Measurements from ENCODE around the gene IL10.

IL10 gene

DNA sequence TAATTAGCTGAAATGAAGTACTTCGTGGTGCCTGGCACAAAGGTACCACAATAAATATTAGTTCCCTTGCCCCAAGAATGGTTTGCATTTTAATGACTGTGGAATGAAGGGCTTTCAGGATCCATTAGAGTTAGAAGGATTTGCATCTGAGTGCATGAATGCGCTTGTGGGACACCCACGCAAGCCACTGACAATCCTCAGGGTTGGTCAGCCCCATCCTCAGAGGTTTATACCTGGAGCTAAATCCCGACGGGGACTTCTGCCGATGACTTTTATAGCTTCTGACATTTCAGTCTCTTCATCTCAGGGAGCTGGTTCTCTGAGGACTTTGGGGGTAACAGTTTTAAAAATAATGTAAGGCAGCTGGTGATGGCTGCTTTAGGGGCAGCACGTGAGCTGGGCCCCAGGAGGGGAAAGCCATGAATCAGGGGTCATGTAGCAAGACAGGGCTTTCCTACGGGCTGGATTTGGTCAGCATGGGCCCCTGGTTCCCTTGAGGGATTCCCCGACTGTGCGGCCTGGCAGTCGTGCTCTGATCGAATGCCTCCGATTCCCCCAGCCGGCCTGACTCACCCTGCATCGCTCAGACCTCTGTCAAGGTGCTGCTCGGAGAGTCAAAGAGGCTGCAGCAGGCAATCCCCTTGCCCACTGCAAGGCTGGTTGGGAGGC, 20.8 kb upstream of the IL10 start:
- H3K4me3 ChIP-seq (ENCODE audit: low read depth, low read length) = no peak overlapping the region
- no peaks in the 10 kb centered on the region for H3K4me1 ChIP-seq (ENCODE audit: control insufficient read depth, insufficient read depth, low read length)
- H3K9me3 ChIP-seq (ENCODE audit: control insufficient read depth, insufficient read depth, low read depth, low read length) = no peaks in the 10 kb centered on the region
- CTCF ChIA-PET = interaction anchor here (0.6 kb wide), 1 partner anchor 705 kb away, joined by 4 read pairs; no protein-coding TSS in a partner anchor
- TF ChIP-seq ZNF707 (tag by site-specific recombination; IDR thresholded peaks at IDR 0.05) (no peak), SETDB1 (IDR thresholded peaks at IDR 0.05; ENCODE audit: insufficient read length, low read length) (no peak), ZNF830 (tag by site-specific recombination; IDR thresholded peaks at IDR 0.05; ENCODE audit: low read depth) (no peak), ZNF132 (tag by site-specific recombination; IDR thresholded peaks at IDR 0.05; ENCODE audit: borderline replicate concordance) (no peak), ZBTB10 (tag by site-specific recombination; IDR thresholded peaks at IDR 0.05) (no peak), IKZF3 (tag by site-specific recombination; IDR thresholded peaks at IDR 0.05) (no peak), ZNF654 (tag by site-specific recombination; IDR thresholded peaks at IDR 0.05; ENCODE audit: low read depth) (no peak), ZNF362 (tag by site-specific recombination; IDR thresholded peaks at IDR 0.05) (no peak), ZNF747 (tag by site-specific recombination; IDR thresholded peaks at IDR 0.05) (no peak), ZNF423 (tag by site-specific recombination; IDR thresholded peaks at IDR 0.05) (no peak)
- TF ChIP-seq, protein P1, sequence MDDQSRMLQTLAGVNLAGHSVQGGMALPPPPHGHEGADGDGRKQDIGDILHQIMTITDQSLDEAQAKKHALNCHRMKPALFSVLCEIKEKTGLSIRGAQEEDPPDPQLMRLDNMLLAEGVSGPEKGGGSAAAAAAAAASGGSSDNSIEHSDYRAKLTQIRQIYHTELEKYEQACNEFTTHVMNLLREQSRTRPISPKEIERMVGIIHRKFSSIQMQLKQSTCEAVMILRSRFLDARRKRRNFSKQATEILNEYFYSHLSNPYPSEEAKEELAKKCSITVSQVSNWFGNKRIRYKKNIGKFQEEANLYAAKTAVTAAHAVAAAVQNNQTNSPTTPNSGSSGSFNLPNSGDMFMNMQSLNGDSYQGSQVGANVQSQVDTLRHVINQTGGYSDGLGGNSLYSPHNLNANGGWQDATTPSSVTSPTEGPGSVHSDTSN (CRISPR knock-in tag; IDR thresholded peaks at IDR 0.05) = no peak
- no peak overlapping the region for H3K27ac ChIP-seq (ENCODE audit: extremely low read depth, low read depth, low read length)
- H3K36me3 ChIP-seq (ENCODE audit: control insufficient read depth in 2 of 2, insufficient read depth in 1 of 2, low read length in 2 of 2) = no peaks in the 10 kb centered on the region
- POLR2A ChIA-PET = no interaction called here

DNA sequence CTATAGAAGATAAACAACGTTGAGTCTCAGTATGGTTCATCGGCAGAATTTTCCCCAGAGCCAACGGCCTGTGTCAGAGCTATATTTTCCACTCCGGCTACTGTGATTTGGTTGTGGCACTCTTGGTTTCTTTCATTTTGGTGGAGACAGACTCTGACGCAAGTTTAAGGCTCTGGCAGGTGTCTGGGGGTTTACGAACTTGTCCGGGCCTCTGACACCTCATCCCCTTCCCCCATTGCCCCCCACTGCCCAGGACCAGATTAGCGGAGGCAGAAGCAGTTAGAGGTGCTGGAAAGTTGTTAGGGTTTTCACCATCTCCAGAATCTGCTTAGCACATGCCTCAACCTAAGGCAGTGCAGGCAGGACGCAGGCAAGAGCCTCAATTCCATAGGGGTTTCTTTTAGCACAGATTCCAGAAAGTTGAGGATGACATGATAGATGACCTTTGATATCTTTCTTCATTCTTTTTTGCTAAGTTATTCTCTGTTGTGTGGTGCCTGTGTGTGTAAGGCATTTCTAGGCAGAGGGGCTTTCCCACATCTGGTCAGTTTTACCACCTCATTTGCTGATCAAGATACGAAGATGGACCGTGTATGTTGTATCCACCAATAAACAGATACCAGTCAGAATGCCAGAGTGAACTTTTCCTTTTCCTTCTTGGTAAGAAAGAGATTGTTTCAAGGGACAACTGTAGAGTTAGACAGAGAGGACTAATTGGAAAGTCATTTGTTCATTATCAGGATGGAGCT, 18.4 kb upstream of the IL10 start:
- Histone ChIP-seq H3K4me1 (ENCODE audit: control insufficient read depth, insufficient read depth, low read length) (no peaks in the 10 kb centered on the region), H3K27ac (ENCODE audit: extremely low read depth, low read depth, low read length) (no peak overlapping the region), H3K36me3 (ENCODE audit: control insufficient read depth in 2 of 2, insufficient read depth in 1 of 2, low read length in 2 of 2) (no peaks in the 10 kb centered on the region), H3K9me3 (ENCODE audit: control insufficient read depth, insufficient read depth, low read depth, low read length) (no peaks in the 10 kb centered on the region), H3K4me3 (ENCODE audit: low read depth, low read length) (no peak overlapping the region)
- CTCF ChIA-PET = no interaction called here
- POLR2A ChIA-PET = no interaction called here
- TF ChIP-seq, protein P2, sequence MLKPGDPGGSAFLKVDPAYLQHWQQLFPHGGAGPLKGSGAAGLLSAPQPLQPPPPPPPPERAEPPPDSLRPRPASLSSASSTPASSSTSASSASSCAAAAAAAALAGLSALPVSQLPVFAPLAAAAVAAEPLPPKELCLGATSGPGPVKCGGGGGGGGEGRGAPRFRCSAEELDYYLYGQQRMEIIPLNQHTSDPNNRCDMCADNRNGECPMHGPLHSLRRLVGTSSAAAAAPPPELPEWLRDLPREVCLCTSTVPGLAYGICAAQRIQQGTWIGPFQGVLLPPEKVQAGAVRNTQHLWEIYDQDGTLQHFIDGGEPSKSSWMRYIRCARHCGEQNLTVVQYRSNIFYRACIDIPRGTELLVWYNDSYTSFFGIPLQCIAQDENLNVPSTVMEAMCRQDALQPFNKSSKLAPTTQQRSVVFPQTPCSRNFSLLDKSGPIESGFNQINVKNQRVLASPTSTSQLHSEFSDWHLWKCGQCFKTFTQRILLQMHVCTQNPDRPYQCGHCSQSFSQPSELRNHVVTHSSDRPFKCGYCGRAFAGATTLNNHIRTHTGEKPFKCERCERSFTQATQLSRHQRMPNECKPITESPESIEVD (tag by site-specific recombination; IDR thresholded peaks at IDR 0.05) = no peak
- TF ChIP-seq ZFP41 (tag by site-specific recombination; IDR thresholded peaks at IDR 0.05; ENCODE audit: borderline replicate concordance) (no peak), ZNF211 (tag by site-specific recombination; IDR thresholded peaks at IDR 0.05; ENCODE audit: low read depth) (no peak), ZNF777 (tag by site-specific recombination; IDR thresholded peaks at IDR 0.05; ENCODE audit: borderline replicate concordance) (no peak), ZNF701 (tag by site-specific recombination; IDR thresholded peaks at IDR 0.05) (no peak), ZNF311 (tag by site-specific recombination; IDR thresholded peaks at IDR 0.05; ENCODE audit: borderline replicate concordance) (no peak), GLI2 (tag by site-specific recombination; IDR thresholded peaks at IDR 0.05; ENCODE audit: borderline replicate concordance, low read depth) (no peak)
- TF ChIP-seq, protein P3, sequence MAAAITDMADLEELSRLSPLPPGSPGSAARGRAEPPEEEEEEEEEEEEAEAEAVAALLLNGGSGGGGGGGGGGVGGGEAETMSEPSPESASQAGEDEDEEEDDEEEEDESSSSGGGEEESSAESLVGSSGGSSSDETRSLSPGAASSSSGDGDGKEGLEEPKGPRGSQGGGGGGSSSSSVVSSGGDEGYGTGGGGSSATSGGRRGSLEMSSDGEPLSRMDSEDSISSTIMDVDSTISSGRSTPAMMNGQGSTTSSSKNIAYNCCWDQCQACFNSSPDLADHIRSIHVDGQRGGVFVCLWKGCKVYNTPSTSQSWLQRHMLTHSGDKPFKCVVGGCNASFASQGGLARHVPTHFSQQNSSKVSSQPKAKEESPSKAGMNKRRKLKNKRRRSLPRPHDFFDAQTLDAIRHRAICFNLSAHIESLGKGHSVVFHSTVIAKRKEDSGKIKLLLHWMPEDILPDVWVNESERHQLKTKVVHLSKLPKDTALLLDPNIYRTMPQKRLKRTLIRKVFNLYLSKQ (tag by site-specific recombination; IDR thresholded peaks at IDR 0.05; ENCODE audit: borderline replicate concordance) = no peak
